Fibroblast of lung (primary cell): ENCODE data around the gene ANO3.

ENCODE experiments used
- EZH2 ChIP-seq: IDR thresholded peaks from 2 replicates; pipeline ENCODE4 v1.5.1; 2012; ENCODE audit warnings: low read length, control low read depth, mild to moderate bottlenecking; ENCODE audit errors: missing control alignments
- TF ChIP-seq, protein P1 (sequence below), 2 donors: IDR thresholded peaks in 1 of 2; conservative IDR thresholded peaks in 1 of 2; 1 replicate in 1 of 2; 2 replicates in 1 of 2; pipeline ENCODE4 v1.5.1; 2011 to 2012; ENCODE audit warnings: low read length in 2 of 2, control low read depth in 1 of 2, inconsistent platforms in 1 of 2, low read depth in 1 of 2, mild to moderate bottlenecking in 1 of 2

DNA sequence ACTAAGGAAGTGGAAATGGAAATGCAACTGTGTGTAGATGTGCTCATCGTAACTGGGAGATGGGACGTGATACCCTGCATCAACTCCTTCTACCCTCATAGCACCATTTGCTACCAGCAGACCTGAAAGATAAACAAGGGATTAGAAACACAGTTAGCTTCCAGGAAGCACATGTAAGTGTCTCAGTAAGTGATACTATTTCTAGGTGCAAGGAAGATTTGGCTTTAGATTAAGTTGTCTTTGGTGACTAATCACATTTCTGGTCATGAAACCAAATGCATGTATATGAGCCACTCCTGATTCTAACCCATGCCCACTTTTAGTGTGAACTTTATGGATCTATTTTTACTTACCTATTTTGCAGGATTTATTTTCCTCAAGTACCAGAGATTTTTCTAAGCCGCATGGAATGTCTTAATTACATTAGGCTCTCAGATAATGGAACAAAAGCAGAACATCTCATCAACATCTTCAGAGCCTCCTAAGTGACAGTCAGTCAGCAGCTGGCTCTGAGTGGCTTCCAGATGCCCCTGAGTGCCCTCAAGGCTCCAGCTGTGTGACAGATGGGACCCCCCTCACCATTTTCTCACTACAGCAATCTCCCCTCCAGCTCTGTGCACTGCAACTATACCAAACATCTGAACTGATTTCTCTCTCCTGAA is 368.8 kb downstream of the ANO3 start:
- TF ChIP-seq, protein P1, sequence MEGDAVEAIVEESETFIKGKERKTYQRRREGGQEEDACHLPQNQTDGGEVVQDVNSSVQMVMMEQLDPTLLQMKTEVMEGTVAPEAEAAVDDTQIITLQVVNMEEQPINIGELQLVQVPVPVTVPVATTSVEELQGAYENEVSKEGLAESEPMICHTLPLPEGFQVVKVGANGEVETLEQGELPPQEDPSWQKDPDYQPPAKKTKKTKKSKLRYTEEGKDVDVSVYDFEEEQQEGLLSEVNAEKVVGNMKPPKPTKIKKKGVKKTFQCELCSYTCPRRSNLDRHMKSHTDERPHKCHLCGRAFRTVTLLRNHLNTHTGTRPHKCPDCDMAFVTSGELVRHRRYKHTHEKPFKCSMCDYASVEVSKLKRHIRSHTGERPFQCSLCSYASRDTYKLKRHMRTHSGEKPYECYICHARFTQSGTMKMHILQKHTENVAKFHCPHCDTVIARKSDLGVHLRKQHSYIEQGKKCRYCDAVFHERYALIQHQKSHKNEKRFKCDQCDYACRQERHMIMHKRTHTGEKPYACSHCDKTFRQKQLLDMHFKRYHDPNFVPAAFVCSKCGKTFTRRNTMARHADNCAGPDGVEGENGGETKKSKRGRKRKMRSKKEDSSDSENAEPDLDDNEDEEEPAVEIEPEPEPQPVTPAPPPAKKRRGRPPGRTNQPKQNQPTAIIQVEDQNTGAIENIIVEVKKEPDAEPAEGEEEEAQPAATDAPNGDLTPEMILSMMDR (conservative IDR thresholded peaks at IDR 0.05 in 1 of 2, IDR thresholded peaks at IDR 0.05 in 1 of 2; ENCODE audit: low read depth in 1 of 2, low read length in 2 of 2): no peak
- TF ChIP-seq EZH2: no peak
